ENCODE measurements around the gene GP9.
"Not testable (repeated sequence)": the region's sequence is repeated elsewhere in the genome, so short reads cannot be mapped to it uniquely, and the experiment has no call there.

GP9 gene

DNA sequence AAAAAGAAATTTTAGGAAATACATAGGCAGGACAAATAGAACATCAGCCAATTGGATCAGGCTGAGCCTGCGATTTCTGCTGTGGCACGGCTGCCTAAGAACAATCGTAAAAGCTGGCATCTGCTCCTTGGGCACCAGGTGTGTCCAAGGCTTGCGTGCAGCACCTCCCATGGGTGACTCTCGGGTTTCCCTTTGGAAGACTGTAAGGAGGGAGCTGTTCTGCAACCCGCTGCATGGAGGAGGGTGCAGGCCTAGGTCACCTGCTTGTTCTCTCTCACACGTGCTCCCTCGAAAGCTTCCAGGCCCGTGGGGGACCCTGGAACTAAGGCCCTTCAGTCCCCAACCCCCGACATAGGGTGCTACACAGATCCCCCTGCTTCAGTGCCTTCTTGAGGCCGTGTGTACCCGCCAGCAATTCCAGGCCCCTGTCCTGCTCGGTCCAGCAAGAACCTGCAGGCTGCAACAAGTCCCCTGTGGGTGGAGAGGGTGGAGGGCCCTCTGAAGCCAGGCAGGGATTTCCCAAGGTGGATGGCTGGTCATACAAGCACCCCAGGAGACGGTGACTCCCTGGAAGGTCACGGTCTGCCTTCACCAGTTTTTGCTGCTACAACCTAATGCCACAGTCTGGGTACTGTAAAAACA, 3.4 kb downstream of the GP9 start:
- no peak for DNase-seq (ENCODE audit: low read depth)
- no peak overlapping the region for H3K4me3 ChIP-seq (ENCODE audit: low read depth, low read length)
- TF ChIP-seq, protein P1, sequence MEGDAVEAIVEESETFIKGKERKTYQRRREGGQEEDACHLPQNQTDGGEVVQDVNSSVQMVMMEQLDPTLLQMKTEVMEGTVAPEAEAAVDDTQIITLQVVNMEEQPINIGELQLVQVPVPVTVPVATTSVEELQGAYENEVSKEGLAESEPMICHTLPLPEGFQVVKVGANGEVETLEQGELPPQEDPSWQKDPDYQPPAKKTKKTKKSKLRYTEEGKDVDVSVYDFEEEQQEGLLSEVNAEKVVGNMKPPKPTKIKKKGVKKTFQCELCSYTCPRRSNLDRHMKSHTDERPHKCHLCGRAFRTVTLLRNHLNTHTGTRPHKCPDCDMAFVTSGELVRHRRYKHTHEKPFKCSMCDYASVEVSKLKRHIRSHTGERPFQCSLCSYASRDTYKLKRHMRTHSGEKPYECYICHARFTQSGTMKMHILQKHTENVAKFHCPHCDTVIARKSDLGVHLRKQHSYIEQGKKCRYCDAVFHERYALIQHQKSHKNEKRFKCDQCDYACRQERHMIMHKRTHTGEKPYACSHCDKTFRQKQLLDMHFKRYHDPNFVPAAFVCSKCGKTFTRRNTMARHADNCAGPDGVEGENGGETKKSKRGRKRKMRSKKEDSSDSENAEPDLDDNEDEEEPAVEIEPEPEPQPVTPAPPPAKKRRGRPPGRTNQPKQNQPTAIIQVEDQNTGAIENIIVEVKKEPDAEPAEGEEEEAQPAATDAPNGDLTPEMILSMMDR (IDR thresholded peaks at IDR 0.05; ENCODE audit: low read depth, low read length, missing control alignments) = no peak

DNA sequence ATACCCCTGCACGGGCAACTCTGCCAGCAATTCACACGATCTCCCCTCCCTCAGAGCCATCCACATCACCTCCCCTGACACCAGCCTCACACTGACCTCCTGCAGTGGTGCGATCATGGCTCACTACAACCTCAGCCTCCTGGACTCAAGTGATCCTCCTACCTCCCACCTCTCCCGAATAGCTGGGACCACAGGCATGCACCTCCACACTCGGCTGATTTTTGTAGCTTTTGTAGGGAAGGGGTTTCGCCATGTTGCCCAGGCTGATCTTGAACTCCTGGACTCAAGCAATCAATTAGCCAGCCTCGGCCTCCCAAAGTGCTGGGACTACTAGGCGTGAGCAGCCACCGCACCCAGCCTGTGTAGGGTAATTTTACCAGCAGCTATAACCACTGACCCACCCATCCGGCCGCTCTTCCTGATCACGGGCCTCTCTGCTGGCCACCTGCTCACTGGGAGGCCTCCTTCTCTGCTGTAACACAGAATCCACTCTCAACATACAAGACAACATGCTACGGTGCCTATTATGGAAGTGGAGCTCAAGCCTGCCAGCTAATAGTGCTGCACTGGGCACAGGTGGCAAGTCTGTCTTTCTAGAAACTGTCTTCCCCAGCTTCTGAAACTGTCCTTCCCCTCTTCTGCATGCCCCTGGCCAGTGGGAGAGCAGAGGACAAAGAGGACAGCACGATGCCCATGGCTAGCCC, 4.6 kb downstream of the GP9 start:
- TF ChIP-seq, protein P1 (IDR thresholded peaks at IDR 0.05; ENCODE audit: low read depth, low read length, missing control alignments) = no peak
- no peak overlapping the region for H3K4me3 ChIP-seq (ENCODE audit: low read depth, low read length)
- no peak for DNase-seq (ENCODE audit: low read depth)

- no peak overlapping the region for H3K4me3 ChIP-seq (ENCODE audit: low read depth, low read length)
- DNase-seq (ENCODE audit: low read depth) = no peak
- TF ChIP-seq, protein P1 (IDR thresholded peaks at IDR 0.05; ENCODE audit: low read depth, low read length, missing control alignments) = no peak
Measured at GRCh38 chr3:129065720-129066073, 5.1 kb downstream of the GP9 start.

DNA sequence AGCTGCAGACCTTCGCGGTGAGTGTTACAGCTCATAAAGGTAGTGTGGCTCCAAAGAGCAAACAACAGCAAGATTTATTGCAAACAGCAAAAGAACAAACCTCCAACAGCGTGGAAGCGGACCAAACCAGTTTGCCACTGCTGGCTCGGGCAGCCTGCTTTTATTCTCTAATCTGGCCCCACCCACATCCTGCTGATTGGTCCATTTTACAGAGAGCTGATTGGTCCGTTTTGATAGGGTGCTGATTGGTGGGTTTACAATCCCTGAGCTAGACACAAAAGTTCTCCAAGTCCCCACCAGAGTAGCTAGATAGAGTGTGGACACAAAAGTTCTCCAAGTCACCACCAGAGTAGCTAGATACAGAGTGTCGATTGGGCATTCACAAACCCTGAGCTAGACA, 7.1 kb downstream of the GP9 start:
- DNase-seq (ENCODE audit: low read depth); H3K4me3 ChIP-seq (ENCODE audit: low read depth, low read length): not testable (repeated sequence)

- H3K4me3 ChIP-seq (ENCODE audit: low read depth, low read length) = no peak overlapping the region
- DNase-seq (ENCODE audit: low read depth) = no peak
- TF ChIP-seq, protein P1 (IDR thresholded peaks at IDR 0.05; ENCODE audit: low read depth, low read length, missing control alignments) = no peak
Measured at GRCh38 chr3:129068291-129068886, 7.8 kb downstream of the GP9 start.

GRCh38 chr3:129069313-129070085, 8.9 kb downstream of the GP9 start:
- not testable (repeated sequence) for H3K4me3 ChIP-seq (ENCODE audit: low read depth, low read length); DNase-seq (ENCODE audit: low read depth)

GRCh38 chr3:129070086-129070885, 9.7 kb downstream of the GP9 start:
- no peak for DNase-seq (ENCODE audit: low read depth)
- TF ChIP-seq, protein P1 (IDR thresholded peaks at IDR 0.05; ENCODE audit: low read depth, low read length, missing control alignments) = no peak
- H3K4me3 ChIP-seq (ENCODE audit: low read depth, low read length) = no peak overlapping the region

Data from GM12864 (cell line).